ENCODE data around the gene SLC12A5.
A peak's percentile ranks its signal among the peaks of the same experiment; 100 is the strongest.

The SLC12A5 gene

GRCh38 chr20:46006964-46007363 is 22.1 kb upstream of the SLC12A5 start:
- H2AK5ac ChIP-seq (ENCODE audit: low read length), result no peak overlapping the region
- no peak overlapping the region for H3K23ac ChIP-seq (ENCODE audit: low read length)
- no peak for DNase-seq
- H3K4me1 ChIP-seq (ENCODE audit: control insufficient read depth in 1 of 2, insufficient read depth in 2 of 2, low read length in 2 of 2), result peaks cover 18 to 36% of the 10 kb centered on the region in 2 experiments
- no CpG with 5 or more reads among the region's 11 CpGs for WGBS (ENCODE audit: extremely low coverage, insufficient coverage, insufficient read length)
- H3K27me3 ChIP-seq (ENCODE audit: insufficient read depth, low read length), result no peaks in the 10 kb centered on the region
- no peak overlapping the region for H3K18ac ChIP-seq (ENCODE audit: low read length)
- H3K4me3 ChIP-seq (ENCODE audit: low read depth, low read length), result no peak overlapping the region
- H3K36me3 ChIP-seq (ENCODE audit: control insufficient read depth in 1 of 2, insufficient read depth in 2 of 2, low read length in 2 of 2), result peaks cover 4 to 7% of the 10 kb centered on the region in 2 experiments
- no peak overlapping the region for H3K4ac ChIP-seq (ENCODE audit: low read depth, low read length)
- peak overlapping the region; percentile 38 for H4K91ac ChIP-seq (ENCODE audit: low read depth, low read length)
- H3K79me1 ChIP-seq (ENCODE audit: low read length), result peaks cover 32% of the 10 kb centered on the region
- no peak overlapping the region for H4K12ac ChIP-seq (ENCODE audit: low read depth, low read length)
- H3K79me2 ChIP-seq (ENCODE audit: control insufficient read depth, insufficient read depth, low read length, poor library complexity), result no peaks in the 10 kb centered on the region
- H3K27ac ChIP-seq (ENCODE audit: low read depth, low read length), result no peak overlapping the region
- H3K9me3 ChIP-seq (ENCODE audit: insufficient read depth, low read depth, low read length), result peaks cover 14% of the 10 kb centered on the region
- no peak overlapping the region for H3K4me2 ChIP-seq (ENCODE audit: low read length)
- no peak overlapping the region for H3K9ac ChIP-seq (ENCODE audit: low read length)
- no peak overlapping the region for H2BK12ac ChIP-seq (ENCODE audit: low read length)
- H2BK5ac ChIP-seq (ENCODE audit: low read depth, low read length, poor library complexity), result no peak overlapping the region
- no peak overlapping the region for H3K14ac ChIP-seq (ENCODE audit: low read length)
- no peak overlapping the region for H4K8ac ChIP-seq (ENCODE audit: low read depth, low read length)
- H2BK120ac ChIP-seq (ENCODE audit: insufficient read depth, low read length, poor library complexity), result no peak overlapping the region
- H2AFZ ChIP-seq (ENCODE audit: insufficient read depth, low read length, poor library complexity), result no peak overlapping the region

GRCh38 chr20:46007671-46008070 is 21.3 kb upstream of the SLC12A5 start:
- Histone ChIP-seq H3K18ac (ENCODE audit: low read length) (peak overlapping the region; percentile 16), H3K79me1 (ENCODE audit: low read length) (peaks cover 32% of the 10 kb centered on the region), H4K8ac (ENCODE audit: low read depth, low read length) (no peak overlapping the region), H2AK5ac (ENCODE audit: low read length) (peak overlapping the region; percentile 67), H3K4ac (ENCODE audit: low read depth, low read length) (peak overlapping the region; percentile 12), H2BK5ac (ENCODE audit: low read depth, low read length, poor library complexity) (peak overlapping the region; percentile 36), H3K23ac (ENCODE audit: low read length) (no peak overlapping the region), H3K4me1 (ENCODE audit: control insufficient read depth in 1 of 2, insufficient read depth in 2 of 2, low read length in 2 of 2) (peaks cover 18 to 36% of the 10 kb centered on the region in 2 experiments), H4K12ac (ENCODE audit: low read depth, low read length) (no peak overlapping the region), H2BK12ac (ENCODE audit: low read length) (peak overlapping the region; percentile 23), H3K4me3 (ENCODE audit: low read depth, low read length) (no peak overlapping the region), H3K36me3 (ENCODE audit: control insufficient read depth in 1 of 2, insufficient read depth in 2 of 2, low read length in 2 of 2) (peaks cover 7% of the 10 kb centered on the region in 2 experiments), H3K79me2 (ENCODE audit: control insufficient read depth, insufficient read depth, low read length, poor library complexity) (no peaks in the 10 kb centered on the region), H3K27ac (ENCODE audit: low read depth, low read length) (peak overlapping the region; percentile 19), H3K14ac (ENCODE audit: low read length) (peak overlapping the region; percentile 49), H3K9me3 (ENCODE audit: insufficient read depth, low read depth, low read length) (peaks cover 14% of the 10 kb centered on the region), H3K4me2 (ENCODE audit: low read length) (no peak overlapping the region), H3K9ac (ENCODE audit: low read length) (no peak overlapping the region), H2BK120ac (ENCODE audit: insufficient read depth, low read length, poor library complexity) (peak overlapping the region; percentile 16), H3K27me3 (ENCODE audit: insufficient read depth, low read length) (no peaks in the 10 kb centered on the region), H2AFZ (ENCODE audit: insufficient read depth, low read length, poor library complexity) (no peak overlapping the region), H4K91ac (ENCODE audit: low read depth, low read length) (peak overlapping the region; percentile 79)
- WGBS (ENCODE audit: extremely low coverage, insufficient coverage, insufficient read length), result no CpG with 5 or more reads among the region's 4 CpGs
- no peak for DNase-seq

GRCh38 chr20:46009816-46010215 is 19.2 kb upstream of the SLC12A5 start:
- Histone ChIP-seq H3K23ac (ENCODE audit: low read length) (no peak overlapping the region), H4K8ac (ENCODE audit: low read depth, low read length) (no peak overlapping the region), H3K4me2 (ENCODE audit: low read length) (no peak overlapping the region), H3K9me3 (ENCODE audit: insufficient read depth, low read depth, low read length) (peaks cover 14% of the 10 kb centered on the region), H3K4ac (ENCODE audit: low read depth, low read length) (no peak overlapping the region), H3K4me3 (ENCODE audit: low read depth, low read length) (no peak overlapping the region), H3K4me1 (ENCODE audit: control insufficient read depth in 1 of 2, insufficient read depth in 2 of 2, low read length in 2 of 2) (peaks cover 21 to 33% of the 10 kb centered on the region in 2 experiments), H3K9ac (ENCODE audit: low read length) (no peak overlapping the region), H2AK5ac (ENCODE audit: low read length) (no peak overlapping the region), H2AFZ (ENCODE audit: insufficient read depth, low read length, poor library complexity) (no peak overlapping the region), H4K12ac (ENCODE audit: low read depth, low read length) (no peak overlapping the region), H3K14ac (ENCODE audit: low read length) (no peak overlapping the region), H3K79me2 (ENCODE audit: control insufficient read depth, insufficient read depth, low read length, poor library complexity) (no peaks in the 10 kb centered on the region), H3K27ac (ENCODE audit: low read depth, low read length) (no peak overlapping the region), H4K91ac (ENCODE audit: low read depth, low read length) (no peak overlapping the region), H3K79me1 (ENCODE audit: low read length) (peaks cover 27% of the 10 kb centered on the region), H2BK5ac (ENCODE audit: low read depth, low read length, poor library complexity) (no peak overlapping the region), H3K18ac (ENCODE audit: low read length) (no peak overlapping the region), H2BK12ac (ENCODE audit: low read length) (peak overlapping the region; percentile 5), H3K27me3 (ENCODE audit: insufficient read depth, low read length) (no peaks in the 10 kb centered on the region), H2BK120ac (ENCODE audit: insufficient read depth, low read length, poor library complexity) (no peak overlapping the region), H3K36me3 (ENCODE audit: control insufficient read depth in 1 of 2, insufficient read depth in 2 of 2, low read length in 2 of 2) (peaks cover 7 to 10% of the 10 kb centered on the region in 2 experiments)
- WGBS (ENCODE audit: extremely low coverage, insufficient coverage, insufficient read length), result no CpG with 5 or more reads among the region's 20 CpGs
- DNase-seq, result no peak

GRCh38 chr20:46010491-46011391 is 18.3 kb upstream of the SLC12A5 start:
- no peak overlapping the region for H3K4me2 ChIP-seq (ENCODE audit: low read length)
- H3K27me3 ChIP-seq (ENCODE audit: insufficient read depth, low read length), result no peaks in the 10 kb centered on the region
- H4K12ac ChIP-seq (ENCODE audit: low read depth, low read length), result no peak overlapping the region
- no peak overlapping the region for H3K4ac ChIP-seq (ENCODE audit: low read depth, low read length)
- H3K4me1 ChIP-seq (ENCODE audit: control insufficient read depth in 1 of 2, insufficient read depth in 2 of 2, low read length in 2 of 2), result peaks cover 14 to 24% of the 10 kb centered on the region in 2 experiments
- no peak overlapping the region for H3K9ac ChIP-seq (ENCODE audit: low read length)
- H4K8ac ChIP-seq (ENCODE audit: low read depth, low read length), result no peak overlapping the region
- H3K23ac ChIP-seq (ENCODE audit: low read length), result no peak overlapping the region
- peak overlapping the region; percentile 79 for H2BK12ac ChIP-seq (ENCODE audit: low read length)
- no peak overlapping the region for H2AK5ac ChIP-seq (ENCODE audit: low read length)
- H3K79me1 ChIP-seq (ENCODE audit: low read length), result peaks cover 19% of the 10 kb centered on the region
- H3K36me3 ChIP-seq (ENCODE audit: control insufficient read depth in 1 of 2, insufficient read depth in 2 of 2, low read length in 2 of 2), result peaks cover 7 to 10% of the 10 kb centered on the region in 2 experiments
- WGBS (ENCODE audit: extremely low coverage, insufficient coverage, insufficient read length), result no CpG with 5 or more reads among the region's 74 CpGs
- H3K18ac ChIP-seq (ENCODE audit: low read length), result no peak overlapping the region
- H4K91ac ChIP-seq (ENCODE audit: low read depth, low read length), result no peak overlapping the region
- H2BK120ac ChIP-seq (ENCODE audit: insufficient read depth, low read length, poor library complexity), result no peak overlapping the region
- peaks cover 14% of the 10 kb centered on the region for H3K9me3 ChIP-seq (ENCODE audit: insufficient read depth, low read depth, low read length)
- no peak overlapping the region for H3K27ac ChIP-seq (ENCODE audit: low read depth, low read length)
- no peak overlapping the region for H2AFZ ChIP-seq (ENCODE audit: insufficient read depth, low read length, poor library complexity)
- peak; percentile 42 to 59 for DNase-seq
- no peaks in the 10 kb centered on the region for H3K79me2 ChIP-seq (ENCODE audit: control insufficient read depth, insufficient read depth, low read length, poor library complexity)
- H2BK5ac ChIP-seq (ENCODE audit: low read depth, low read length, poor library complexity), result no peak overlapping the region
- H3K4me3 ChIP-seq (ENCODE audit: low read depth, low read length), result no peak overlapping the region
- H3K14ac ChIP-seq (ENCODE audit: low read length), result no peak overlapping the region

Measured in trophoblast cell (in vitro differentiated cells and primary cell).